GM19240 (cell line): ENCODE results near the gene WWC2.

Source experiments
- DNase-seq: peaks from one replicate; pipeline ENCODE4 v3.0.0; 2011; ENCODE audit warnings: low spot score; ENCODE audit not compliant: insufficient read length

The WWC2 gene

DNA sequence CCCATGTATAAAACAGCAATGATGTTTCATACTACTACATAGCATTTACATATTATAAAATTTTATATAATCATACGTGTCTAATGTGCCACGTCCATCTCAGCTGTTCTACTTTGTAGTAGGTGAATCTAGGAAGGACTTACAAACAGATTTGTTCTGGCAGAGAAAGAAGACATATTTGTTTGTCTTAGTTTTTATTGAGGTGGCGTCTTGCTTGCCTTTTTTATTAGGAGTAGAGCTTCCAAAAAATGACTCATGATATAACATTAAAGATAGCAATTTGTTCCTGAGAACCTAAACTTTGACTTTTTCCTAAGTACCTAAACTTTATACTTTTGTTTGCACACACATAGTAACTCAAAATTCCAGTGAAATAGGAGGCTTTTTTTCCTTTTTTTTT lies 156.4 kb downstream of the WWC2 start:
- DNase-seq, result no peak

DNA sequence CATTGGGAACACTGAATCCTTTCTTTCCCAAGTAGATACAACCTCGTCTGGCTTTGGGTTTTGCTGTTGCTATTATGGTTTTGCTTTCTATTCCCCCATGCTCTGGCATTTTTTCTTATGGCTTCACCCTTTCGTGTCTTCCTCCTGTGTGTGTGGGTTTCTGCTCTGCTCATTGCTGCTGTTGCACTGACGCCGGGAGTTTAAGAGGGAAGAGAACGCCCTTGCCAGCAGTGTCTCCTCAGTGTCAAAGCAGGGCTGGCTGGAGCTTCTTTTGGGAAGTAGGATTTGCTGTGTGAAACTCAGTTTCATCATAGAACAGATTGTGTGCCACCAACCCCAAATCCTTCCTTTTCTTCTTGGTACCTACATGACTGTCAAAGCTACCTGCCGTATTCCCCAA lies 157.3 kb downstream of the WWC2 start:
- no peak for DNase-seq

DNA sequence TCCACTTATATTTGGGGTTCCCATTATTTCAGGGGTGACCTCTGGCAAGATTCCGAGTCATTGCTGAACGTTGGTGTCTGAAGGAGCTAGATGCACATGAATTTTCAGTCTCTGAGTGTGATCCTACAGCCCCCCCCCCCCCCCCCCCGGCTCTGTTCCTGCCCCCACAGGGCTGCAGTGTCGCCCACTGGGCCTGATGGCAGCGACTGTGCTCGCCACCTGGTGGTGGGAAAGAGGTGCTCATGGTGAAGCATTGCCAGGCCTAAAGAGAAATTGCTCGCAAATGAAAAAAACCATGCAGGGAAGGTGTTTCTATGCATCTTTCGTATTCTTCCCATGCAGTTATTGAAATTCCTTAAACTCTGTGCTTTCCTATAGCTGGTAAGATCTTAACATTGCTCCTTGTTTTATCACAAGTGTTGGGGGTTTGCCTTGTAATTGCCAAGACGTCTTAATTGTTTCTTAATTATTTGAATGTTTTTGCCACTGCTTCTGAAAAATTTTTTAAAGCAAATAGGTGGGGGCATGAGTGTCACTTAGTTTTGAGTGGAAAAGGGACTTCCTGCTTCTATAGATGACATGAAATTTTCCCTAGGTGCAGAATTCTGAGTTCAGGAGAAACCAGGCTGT lies 157.8 kb downstream of the WWC2 start:
- peak; percentile 20 for DNase-seq

DNA sequence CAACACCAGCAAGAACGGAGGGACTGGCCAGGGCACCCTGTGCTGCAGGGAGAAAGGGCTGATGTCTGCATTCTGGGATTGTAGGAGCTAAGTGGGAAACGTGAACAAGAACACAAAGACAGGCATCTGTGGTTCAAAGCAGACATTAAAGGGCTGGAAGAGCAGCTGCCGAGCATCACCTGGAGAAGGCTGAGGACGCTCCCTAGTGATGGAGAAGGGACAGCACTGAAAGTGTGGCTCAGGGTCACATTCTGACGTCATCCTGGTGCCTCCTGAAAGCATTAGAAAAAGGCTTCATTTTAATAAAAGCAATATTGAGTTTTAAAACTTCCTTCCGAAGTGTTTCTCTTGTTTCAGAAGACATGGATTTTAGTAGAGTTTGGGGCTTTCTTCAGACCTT lies 158.8 kb downstream of the WWC2 start:
- no peak for DNase-seq

DNA sequence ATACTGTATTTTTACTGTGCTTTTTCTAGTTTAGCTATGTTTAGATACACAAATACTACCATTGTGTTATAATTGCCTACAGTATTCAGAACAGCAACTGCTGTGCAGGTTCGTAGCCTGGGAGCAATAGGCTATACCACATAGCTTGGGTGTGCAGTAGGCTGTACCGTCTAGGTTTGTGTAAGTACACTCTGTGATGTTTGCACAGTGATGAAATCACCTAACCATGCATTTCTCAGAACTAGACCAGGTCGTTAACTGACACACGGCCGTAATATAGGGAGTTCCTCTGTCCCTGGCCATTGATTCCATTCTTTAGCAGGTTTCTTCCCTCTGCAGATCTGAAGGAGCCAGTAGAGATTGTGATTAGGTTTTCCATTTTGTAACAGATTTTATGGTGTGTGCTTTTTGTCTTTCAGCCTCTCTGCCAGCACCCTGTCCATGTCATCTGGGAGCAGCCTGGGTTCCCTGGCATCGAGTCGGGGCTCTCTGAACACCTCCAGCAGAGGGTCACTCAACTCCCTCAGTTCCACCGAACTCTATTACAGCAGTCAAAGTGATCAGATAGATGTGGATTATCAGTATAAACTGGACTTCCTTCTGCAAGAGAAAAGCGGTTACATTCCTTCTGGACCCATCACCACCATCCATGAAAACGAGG lies 161.6 kb downstream of the WWC2 start:
- DNase-seq, result no peak

DNA sequence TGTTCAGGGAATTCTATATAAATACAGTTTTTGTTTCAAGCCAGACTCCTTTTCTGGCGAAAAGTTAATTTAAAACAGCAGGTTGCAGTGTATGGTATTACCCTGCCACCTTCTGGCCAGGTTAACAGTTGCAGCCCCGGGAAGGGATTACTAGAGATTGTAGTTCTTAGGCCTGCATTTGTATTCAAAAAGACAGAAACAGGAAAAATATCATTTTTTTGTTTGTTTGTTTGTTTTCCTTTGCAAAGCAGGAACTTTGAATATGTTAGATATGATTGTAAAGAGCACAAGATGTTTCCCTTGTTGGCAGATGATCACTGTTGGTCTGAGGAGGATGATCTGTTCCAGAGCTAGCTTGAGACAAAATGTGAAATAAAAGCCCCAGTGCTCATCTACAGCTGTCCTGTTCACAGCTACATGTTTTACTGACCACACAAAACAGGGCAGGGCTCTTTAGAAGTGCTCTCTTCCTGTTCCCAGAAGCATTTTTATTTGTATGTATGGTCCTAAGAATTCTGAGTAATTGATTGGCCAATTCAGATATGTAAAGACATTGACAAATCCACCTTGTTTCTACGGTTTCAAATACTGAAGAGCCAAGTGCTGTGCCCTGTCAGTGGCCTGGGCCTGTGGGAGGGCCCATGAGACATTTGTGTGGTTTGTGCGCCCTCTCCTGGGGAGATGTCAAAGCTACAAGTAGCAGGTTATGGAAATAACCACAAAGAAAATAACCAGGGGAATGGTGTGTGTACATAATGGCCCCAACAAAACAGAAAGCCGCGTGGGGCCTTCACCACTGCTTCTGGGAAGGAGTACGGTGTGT lies 163.1 kb downstream of the WWC2 start:
- peak; percentile 33 for DNase-seq

DNA sequence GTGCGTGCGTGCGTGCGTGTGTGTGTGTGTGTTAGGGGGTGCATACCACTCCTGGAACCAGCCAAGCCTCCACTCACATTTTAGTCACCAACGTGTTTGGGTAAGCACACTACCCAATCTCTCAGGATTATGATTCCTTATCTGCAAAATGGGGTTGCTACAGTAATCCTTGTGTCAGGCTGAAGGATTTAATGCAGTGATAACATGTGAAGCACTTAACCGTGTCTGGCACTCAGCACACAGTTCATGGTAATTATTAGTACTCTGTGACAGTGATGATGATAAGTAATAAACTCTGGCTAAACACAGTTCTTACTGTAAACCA lies 163.7 kb downstream of the WWC2 start:
- no peak for DNase-seq

DNA sequence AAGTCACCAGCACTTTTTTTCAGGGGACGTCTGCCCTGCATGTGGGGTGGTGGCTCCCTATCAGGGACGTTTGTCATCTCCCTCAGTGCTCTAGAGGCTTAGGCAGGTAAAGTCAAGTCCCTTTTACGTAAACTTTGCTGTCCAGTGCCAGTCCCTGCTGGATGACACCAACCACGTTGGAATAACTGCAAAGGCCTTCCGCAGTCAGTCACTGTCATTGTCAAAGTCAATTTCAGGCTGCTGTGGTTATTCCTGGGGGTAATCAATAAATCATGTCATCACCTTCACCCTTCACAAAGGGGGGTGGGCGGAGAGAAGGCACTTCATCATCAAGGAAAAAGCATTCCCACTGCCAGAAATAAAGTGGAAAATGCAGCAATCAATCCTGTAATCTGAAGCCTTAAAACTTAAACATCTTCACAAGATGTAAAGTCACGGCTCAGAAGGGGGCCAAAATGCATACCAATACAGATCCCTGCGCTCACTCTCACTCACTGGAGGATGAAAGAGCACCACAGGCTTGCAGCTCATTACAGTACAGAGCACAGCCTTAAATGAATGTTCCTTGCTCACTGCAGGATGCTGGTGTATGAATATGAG lies 164.8 kb downstream of the WWC2 start:
- no peak for DNase-seq

DNA sequence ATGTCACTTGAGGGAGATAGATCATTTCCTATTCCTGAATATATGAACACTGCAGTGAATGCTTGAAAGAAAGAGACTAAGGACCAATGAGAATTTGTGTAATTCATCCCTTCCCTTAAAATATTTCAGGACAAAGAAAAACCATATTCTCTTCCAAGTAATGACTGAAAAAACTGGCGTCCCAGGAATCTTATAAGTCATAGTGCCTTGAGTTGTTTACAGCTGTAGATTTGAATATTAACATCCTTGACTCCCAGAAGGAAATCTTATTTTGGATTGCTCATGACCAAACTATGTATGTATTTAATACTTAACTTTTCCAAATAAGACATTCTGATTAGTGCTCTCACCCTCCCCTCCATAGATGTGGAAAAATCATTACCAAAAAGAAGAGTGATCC lies 165.6 kb downstream of the WWC2 start:
- no peak for DNase-seq

DNA sequence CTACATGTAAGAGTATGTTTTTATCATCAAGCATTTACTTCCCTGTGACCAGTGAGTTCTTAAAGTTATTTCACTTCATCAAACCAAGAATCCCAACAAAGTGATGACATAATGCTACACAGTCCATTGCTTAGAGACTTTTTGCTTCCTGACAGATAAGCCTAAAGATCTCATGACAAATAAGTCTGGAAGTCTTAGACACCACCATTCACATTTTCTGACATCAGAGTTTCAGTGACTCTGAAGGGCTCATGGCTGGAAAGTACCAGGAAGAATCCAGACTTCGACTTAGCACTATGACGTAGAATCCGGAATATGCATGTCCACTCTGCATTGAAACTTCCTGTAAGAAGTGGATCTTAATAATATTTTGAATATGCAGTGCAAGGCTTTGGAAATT lies 167.3 kb downstream of the WWC2 start:
- DNase-seq, result no peak

DNA sequence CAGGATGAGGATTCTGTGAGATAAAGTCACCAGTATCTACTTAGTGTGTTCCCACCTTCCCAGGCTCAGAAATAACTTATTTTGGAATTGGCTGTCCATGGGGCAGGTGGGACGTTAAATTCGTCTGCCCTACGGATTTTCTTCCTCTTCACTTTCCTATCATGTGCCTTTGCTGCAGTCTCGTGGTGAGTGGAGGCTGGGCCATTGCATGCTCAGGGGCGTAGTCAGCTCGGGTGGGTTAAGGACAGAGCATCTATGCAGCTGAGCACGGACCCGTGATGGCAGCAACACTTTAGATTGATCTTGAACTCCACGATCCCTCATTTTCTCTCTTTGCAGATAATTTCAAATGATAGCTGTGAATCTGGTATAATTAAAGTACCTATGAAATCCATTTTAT lies 169.5 kb downstream of the WWC2 start:
- no peak for DNase-seq

DNA sequence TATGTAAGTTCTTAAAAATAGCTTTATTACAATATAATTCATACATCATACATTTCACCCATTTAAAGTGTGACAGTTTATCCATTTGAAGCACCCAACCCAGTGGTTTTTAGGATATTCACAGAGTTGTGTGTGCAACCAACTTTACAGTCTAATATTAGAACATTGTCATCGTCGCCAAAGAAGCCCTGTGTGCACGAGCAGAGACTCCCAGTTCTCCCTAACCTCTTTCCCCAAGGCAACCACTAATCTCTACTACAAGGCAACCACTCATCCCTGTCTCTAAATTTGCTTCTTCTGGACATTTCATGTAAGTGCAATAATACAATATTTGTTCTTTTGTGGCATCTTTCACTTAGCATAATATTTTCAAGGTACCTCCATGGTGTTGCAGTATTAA lies 173.3 kb downstream of the WWC2 start:
- DNase-seq, result no peak

DNA sequence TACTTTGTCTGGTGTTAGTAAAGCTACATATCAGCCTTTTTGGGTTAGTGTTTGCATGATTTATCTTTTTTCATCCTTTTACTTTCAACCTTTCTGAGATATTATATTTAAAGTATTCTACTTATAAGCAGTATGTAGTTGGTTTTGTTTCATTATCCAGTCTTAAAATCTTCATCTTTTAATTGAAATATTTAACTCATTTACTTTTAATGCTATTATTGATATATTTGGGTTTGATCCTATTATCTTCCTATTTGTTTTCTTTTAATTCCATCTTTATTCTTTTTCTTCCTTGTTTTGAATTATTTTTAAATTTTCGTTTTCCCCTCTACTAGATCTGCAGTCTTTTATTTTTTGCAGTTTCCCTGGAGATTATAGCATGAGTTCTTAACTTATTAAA lies 177.0 kb downstream of the WWC2 start:
- no peak for DNase-seq

DNA sequence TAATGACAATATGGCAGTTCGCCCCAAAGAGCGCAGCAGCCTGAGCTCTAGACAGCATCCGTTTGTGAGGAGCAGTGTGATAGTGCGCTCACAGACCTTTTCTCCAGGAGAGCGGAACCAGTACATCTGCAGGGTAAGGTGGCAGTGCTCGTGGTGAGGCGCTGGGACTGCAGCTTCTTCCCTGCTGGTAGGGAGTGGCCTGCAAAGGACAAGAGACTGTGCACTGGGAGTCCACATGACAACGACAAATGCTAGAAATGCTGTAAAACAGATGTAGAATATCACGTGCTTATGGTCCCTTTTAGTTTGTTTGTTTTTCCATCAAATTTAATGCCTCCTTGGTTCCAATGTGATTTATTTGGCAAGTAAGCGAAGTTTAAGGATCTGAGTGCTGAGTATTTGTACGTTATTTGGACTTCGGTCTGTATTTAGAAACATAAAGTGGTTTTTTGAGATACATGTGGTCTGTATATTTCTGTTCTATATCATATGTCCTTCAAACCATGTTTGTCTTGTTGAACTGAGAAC lies 185.3 kb downstream of the WWC2 start:
- no peak for DNase-seq

DNA sequence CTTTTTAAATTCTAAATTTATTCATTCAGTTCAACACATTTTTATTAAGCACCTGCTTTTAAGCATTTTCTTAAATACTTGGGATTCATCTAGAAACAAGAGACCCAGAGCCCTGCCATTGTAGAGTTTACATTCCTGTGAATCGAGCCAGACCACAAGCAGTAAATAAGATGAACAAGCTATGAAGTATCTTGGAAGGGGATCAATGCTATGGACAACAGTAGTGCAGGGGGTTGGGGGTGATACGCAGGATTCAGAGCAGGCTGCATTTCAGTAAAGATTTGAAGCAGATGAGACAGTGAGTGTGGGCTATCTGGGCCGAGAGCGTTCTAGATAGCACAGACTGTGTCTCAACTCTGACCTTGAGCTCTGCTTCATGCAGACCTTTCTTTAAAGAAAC lies 185.9 kb downstream of the WWC2 start:
- no peak for DNase-seq

DNA sequence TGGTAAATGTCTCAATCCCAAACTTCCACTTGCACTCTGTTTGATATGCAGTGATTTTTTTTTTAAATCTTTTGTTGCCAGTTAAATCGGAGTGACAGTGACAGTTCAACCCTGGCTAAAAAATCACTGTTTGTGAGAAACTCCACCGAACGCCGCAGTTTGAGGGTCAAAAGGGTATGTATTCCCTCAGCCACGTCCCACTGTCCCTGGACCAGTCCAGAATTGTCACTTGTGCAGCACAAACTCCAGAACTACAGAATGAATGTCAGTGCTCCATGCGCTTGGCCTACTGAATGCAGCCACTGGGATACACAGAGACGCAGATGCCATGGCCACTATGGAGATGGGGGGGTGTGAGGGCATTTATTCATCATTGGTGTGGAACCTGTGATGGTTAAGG lies 186.8 kb downstream of the WWC2 start:
- DNase-seq, result no peak

DNA sequence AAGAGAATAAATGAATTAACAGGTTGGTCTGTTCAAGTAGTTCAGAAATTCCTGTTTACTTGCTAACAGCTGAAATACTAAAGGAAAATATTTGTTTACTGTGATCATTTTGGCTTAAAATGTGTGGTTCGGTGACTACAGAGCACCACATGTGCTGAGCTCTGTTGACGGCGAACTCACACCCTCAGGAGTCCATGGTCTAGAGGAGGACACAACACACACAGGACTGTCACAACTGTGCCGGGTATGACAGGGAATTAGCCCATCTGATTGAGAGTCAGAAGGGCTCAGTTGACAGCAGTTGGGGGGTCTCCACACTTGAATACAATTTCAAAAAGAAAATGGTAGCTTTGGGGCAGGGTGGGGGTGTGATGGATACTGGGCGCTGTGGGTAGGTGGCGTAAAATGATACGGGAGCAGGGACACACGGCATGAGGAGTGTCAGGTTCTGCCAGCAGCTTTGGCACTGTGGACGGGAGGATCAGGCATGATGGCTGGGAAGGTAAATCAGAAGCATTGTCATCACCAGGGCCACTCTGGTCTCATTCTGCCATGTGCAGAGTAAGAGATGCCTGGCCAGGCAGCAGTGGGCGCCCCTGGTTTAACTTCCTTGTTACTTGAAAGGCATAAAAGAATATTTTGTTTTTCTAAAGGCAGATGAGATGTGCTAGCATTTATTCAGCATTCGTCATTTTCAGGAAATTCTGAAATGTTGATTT lies 187.7 kb downstream of the WWC2 start:
- DNase-seq, result no peak

DNA sequence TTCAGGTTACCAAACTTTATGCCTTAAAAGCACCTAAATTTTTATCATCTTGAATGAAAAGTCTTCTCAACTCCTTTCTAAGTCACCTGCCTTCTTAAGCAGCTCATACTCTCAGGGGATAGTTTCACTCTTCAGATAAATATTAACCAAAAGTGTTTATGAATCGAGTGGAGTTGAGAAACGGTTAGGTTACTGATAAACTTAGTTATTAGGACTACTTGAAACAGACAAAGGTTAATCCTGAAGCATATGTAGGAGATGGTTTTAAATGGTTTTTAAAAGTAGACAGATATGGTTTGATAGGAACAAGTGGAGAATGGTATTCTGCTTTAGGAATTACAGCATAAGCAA lies 188.2 kb downstream of the WWC2 start:
- no peak for DNase-seq

DNA sequence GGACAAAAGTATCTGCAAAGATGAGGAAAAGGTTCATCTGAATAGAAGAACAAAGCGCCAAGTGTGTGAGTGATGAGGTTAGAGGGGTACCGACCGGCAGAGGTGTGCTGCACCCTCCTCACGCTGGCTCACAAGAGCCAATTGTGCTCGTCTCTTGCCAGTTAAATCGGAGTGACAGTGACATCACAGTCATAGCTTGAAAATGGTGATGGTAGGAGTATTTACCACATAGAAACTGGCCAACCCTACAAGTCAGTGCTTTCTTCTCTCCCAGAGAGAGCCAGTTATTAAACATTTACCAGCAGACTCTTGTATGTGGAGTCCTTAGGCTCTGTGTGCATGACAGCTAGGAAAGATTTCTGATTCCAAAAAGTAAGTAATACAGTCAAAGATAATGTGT lies 188.6 kb downstream of the WWC2 start:
- DNase-seq, result no peak

DNA sequence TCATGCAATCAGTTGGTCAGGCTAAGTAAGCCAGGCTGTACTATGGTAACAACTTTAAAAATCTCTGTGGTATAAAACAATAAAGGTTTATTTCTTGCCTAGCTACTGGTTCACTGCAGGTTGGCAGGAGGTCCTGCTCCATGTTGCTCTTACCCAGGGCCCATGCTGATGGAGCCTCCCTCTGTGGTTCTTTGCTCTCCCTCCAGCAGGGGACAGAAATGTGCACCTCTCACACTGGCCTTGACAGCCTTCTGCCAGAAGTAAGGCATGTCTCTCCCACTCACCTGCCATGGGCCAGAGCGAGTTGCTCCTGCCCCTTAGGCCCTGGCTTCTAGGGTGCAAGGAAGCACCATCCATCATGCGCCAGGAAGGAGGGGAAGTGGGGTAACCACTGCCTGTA lies 189.9 kb downstream of the WWC2 start:
- DNase-seq, result no peak

DNA sequence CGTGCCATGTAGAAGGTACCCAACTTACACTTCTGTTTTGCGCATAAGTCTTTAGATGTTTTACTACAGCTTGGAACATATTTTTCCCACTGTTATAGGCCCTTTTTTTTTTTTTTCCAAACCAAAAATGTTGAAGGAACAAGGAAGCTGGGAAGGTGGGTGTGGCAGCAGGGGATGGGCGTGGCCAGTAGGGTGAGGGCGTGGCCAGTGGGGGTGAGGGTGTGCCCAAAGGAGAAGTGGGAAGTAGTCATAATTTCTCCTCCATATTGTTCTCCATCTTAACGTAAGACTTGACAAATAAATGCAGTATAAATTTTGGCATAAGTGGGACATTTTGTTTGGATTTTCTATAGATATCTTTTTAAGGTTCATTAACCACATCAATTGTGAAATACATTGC lies 190.6 kb downstream of the WWC2 start:
- no peak for DNase-seq

DNA sequence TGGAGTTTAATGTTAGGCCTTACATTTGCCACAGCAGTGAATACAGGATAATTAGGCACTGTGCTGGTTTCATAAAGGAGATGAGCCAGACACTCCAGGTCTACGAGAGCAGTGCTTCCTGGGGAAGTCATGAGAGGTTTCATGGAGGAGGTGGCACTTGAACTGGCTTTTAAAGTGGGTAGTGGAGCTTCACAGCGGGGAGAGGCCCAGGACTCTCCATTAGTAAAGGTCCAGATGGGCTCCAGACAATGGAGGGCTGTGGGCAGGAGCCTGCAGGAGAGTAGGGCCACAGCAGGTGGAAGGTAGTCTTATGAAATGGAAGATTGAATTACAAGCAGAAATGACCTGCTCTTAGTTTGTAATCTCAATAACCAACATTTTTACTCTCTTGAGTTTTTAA lies 192.0 kb downstream of the WWC2 start:
- DNase-seq, result no peak
